Muscle layer of duodenum (tissue), 2 donors: Measurements from ENCODE around the gene GAS2.

Experiments used
- H3K27ac ChIP-seq: one replicate; pipeline ENCODE4 v1.7.0; 2013; ENCODE audit warnings: mild to moderate bottlenecking, low read length
- H3K27me3 ChIP-seq: one replicate; pipeline ENCODE4 v1.7.0; 2013; ENCODE audit warnings: low read depth, mild to moderate bottlenecking, control low read depth, low read length
- H3K36me3 ChIP-seq, 2 donors: one replicate each; pipeline ENCODE4 v1.7.0; 2013; ENCODE audit warnings: low read length in 2 of 2, control low read depth in 1 of 2, mild to moderate bottlenecking in 1 of 2; ENCODE audit not compliant: insufficient read depth in 2 of 2, control insufficient read depth in 1 of 2
- H3K4me1 ChIP-seq, 2 donors: one replicate each; pipeline ENCODE4 v1.7.0; 2013; ENCODE audit warnings: low read length in 2 of 2, mild to moderate bottlenecking in 2 of 2, control low read depth in 1 of 2, moderate library complexity in 1 of 2; ENCODE audit not compliant: insufficient read depth in 2 of 2, control insufficient read depth in 1 of 2
- H3K4me3 ChIP-seq, 2 donors: one replicate each; pipeline ENCODE4 v1.7.0; 2013; ENCODE audit warnings: low read length in 2 of 2, low read depth in 1 of 2, mild to moderate bottlenecking in 1 of 2
- H3K9me3 ChIP-seq, 2 donors: one replicate each; pipeline ENCODE4 v1.7.0; 2013; ENCODE audit warnings: low read length in 2 of 2, control low read depth in 1 of 2, mild to moderate bottlenecking in 1 of 2; ENCODE audit not compliant: control insufficient read depth in 1 of 2
- donor health status: healthy.

The GAS2 gene

GRCh38 chr11:22674470-22675439 is 8.3 kb downstream of the GAS2 start:
- no peak overlapping the region for H3K4me3 ChIP-seq
- peak overlapping the region; percentile 34 for H3K27ac ChIP-seq
- no peaks in the 10 kb centered on the region for H3K4me1 ChIP-seq
- no peaks in the 10 kb centered on the region for H3K36me3 ChIP-seq
- H3K9me3 ChIP-seq = no peaks in the 10 kb centered on the region
- no peaks in the 10 kb centered on the region for H3K27me3 ChIP-seq

- no peak overlapping the region for H3K4me3 ChIP-seq
- H3K27me3 ChIP-seq = no peaks in the 10 kb centered on the region
- no peak overlapping the region for H3K27ac ChIP-seq
- no peaks in the 10 kb centered on the region for H3K36me3 ChIP-seq
- no peaks in the 10 kb centered on the region for H3K9me3 ChIP-seq
- no peaks in the 10 kb centered on the region for H3K4me1 ChIP-seq
These were observed 10.9 kb downstream of the GAS2 start for GRCh38 chr11:22677153-22677903.

GRCh38 chr11:22680628-22681027 is 14.2 kb downstream of the GAS2 start:
- no peaks in the 10 kb centered on the region for H3K9me3 ChIP-seq
- no peaks in the 10 kb centered on the region for H3K36me3 ChIP-seq
- H3K27ac ChIP-seq = no peak overlapping the region
- no peaks in the 10 kb centered on the region for H3K4me1 ChIP-seq
- no peak overlapping the region for H3K4me3 ChIP-seq
- no peaks in the 10 kb centered on the region for H3K27me3 ChIP-seq

DNA sequence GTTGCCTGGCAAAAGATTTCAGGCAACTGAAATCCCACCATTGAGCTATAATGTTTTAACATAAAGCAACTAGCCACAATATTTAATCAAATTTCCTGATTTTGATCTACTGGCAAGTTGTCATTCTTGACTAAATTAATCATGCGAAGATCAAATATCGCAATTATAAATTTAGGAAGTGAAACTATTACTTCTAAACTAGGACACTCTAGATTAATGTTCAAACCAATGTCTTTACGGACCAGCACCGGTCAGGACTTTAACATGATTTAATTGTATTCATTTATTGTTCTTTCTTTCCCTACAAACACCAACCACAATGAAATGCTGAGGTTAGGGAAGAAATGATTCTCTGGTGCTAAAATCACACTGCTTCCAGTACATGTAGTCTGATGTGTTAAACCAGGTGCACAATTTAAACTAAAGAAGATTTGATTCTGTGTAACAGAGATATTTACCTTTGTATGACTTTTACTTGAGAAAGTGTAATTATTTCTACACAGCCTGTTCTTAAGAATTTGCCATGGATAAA is 14.9 kb downstream of the GAS2 start:
- Histone ChIP-seq H3K27me3 (no peaks in the 10 kb centered on the region), H3K36me3 (no peaks in the 10 kb centered on the region), H3K9me3 (no peaks in the 10 kb centered on the region), H3K27ac (no peak overlapping the region), H3K4me1 (no peaks in the 10 kb centered on the region), H3K4me3 (no peak overlapping the region)

- Histone ChIP-seq H3K36me3 (no peaks in the 10 kb centered on the region), H3K27ac (no peak overlapping the region), H3K4me3 (no peak overlapping the region), H3K9me3 (no peaks in the 10 kb centered on the region), H3K27me3 (no peaks in the 10 kb centered on the region), H3K4me1 (no peaks in the 10 kb centered on the region)
These were observed 17.7 kb downstream of the GAS2 start for GRCh38 chr11:22684082-22684481.

GRCh38 chr11:22685111-22685510 is 18.7 kb downstream of the GAS2 start:
- H3K4me1 ChIP-seq = no peaks in the 10 kb centered on the region
- H3K9me3 ChIP-seq = no peaks in the 10 kb centered on the region
- H3K27me3 ChIP-seq = no peaks in the 10 kb centered on the region
- no peak overlapping the region for H3K27ac ChIP-seq
- no peak overlapping the region for H3K4me3 ChIP-seq
- no peaks in the 10 kb centered on the region for H3K36me3 ChIP-seq

GRCh38 chr11:22688914-22689313 is 22.5 kb downstream of the GAS2 start:
- no peaks in the 10 kb centered on the region for H3K27me3 ChIP-seq
- H3K4me1 ChIP-seq = no peaks in the 10 kb centered on the region
- H3K4me3 ChIP-seq = no peak overlapping the region
- H3K27ac ChIP-seq = no peak overlapping the region
- no peaks in the 10 kb centered on the region for H3K36me3 ChIP-seq
- H3K9me3 ChIP-seq = no peaks in the 10 kb centered on the region

DNA sequence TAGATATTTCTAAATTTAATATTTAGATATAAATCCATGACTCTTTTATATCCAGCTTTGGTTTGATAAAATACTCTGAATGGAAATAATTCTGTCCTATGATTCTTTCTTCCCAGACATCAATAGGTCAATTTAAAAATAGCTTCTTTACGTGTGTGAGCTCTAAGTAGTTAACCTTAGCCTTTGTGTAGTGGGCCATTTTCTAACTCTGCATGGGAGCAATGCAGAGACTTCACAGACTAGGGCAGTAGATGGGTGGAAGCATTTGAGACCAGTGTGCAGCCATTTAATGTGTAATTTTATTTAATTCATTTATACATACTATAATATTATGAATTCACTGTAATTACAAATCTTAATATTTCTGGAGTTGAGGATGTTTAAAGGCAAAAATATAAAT is 23.8 kb downstream of the GAS2 start:
- Histone ChIP-seq H3K27me3 (no peaks in the 10 kb centered on the region), H3K4me3 (no peak overlapping the region), H3K4me1 (no peaks in the 10 kb centered on the region), H3K27ac (no peak overlapping the region), H3K36me3 (no peaks in the 10 kb centered on the region), H3K9me3 (no peaks in the 10 kb centered on the region)

GRCh38 chr11:22690871-22691270 is 24.5 kb downstream of the GAS2 start:
- Histone ChIP-seq H3K27ac (no peak overlapping the region), H3K4me1 (no peaks in the 10 kb centered on the region), H3K9me3 (no peaks in the 10 kb centered on the region), H3K27me3 (no peaks in the 10 kb centered on the region), H3K36me3 (no peaks in the 10 kb centered on the region), H3K4me3 (no peak overlapping the region)

GRCh38 chr11:22699388-22699787 is 33.0 kb downstream of the GAS2 start:
- Histone ChIP-seq H3K4me3 (no peak overlapping the region), H3K36me3 (no peaks in the 10 kb centered on the region), H3K27me3 (no peaks in the 10 kb centered on the region), H3K27ac (no peak overlapping the region), H3K4me1 (no peaks in the 10 kb centered on the region), H3K9me3 (no peaks in the 10 kb centered on the region)

DNA sequence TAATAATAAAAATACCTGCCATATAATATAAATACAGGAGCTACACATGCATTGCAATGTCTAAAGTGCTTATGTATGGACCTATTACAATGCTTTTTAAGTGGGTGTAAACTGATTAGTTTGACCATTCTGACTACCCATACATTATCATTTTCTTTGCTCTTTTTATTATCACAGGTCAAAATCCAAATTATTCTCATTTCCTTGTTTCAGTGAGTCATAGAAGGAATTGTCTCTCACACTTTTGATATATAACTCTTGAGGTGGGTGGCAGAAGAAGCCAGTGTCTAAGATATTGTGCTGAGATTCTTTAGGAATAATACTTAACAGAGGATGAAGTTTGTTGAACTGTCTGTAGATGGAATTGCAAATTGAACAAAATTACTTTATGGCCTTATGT is 35.6 kb downstream of the GAS2 start:
- no peak overlapping the region for H3K27ac ChIP-seq
- no peaks in the 10 kb centered on the region for H3K36me3 ChIP-seq
- H3K4me3 ChIP-seq = no peak overlapping the region
- no peaks in the 10 kb centered on the region for H3K27me3 ChIP-seq
- no peaks in the 10 kb centered on the region for H3K9me3 ChIP-seq
- H3K4me1 ChIP-seq = no peaks in the 10 kb centered on the region
